ENCODE measurements around the gene LPCAT3.

Gene LPCAT3

DNA sequence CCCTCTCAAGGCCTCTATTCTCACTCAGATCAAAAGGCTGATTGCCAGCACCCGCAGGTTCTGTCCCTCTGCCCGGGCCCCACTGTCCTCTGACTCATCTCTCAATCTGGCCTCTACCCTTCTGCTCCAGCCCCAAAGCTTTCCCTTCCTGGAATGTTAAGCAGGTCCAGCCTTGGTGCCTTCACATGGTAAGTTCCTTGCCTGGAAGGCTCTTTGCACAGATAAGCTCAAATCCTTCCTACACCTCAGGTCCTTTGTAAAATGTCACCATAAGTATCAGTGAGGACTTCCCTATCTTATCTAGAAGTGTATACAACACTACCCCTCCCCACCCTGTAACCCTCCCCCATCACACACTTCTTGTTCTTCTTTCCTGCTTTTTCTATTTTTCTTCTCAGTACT is 22.2 kb downstream of the LPCAT3 start:
- no peak for DNase-seq

DNA sequence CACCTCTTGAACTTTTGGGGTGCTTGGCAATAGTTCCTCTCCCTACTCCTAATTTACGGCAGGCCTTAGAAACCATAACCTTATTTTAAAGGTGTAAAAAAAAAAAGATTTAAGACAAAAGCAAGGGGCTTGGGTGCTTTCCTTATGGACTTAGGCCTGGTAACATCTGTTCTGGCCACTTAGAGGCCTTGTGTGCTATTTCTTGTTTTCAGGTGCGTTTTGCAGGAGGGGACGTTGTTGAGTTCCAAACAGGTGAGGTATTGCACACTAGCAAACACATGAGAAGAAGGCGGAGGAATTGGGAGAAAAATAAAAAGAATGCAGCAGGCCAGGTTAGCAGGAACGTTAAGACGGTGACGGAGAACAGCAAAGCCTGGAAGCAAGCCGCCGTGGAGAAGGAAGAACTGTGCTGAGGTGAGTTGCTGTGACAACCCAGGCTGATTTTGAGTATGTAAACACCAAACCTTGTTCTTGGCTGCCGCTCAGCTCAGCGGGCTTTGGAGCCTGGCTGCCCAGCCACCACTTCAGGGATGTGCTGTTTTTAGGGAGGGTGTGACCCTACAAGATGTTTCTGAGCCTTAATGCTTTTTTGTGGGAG is 30.2 kb downstream of the LPCAT3 start:
- no peak for DNase-seq

DNA sequence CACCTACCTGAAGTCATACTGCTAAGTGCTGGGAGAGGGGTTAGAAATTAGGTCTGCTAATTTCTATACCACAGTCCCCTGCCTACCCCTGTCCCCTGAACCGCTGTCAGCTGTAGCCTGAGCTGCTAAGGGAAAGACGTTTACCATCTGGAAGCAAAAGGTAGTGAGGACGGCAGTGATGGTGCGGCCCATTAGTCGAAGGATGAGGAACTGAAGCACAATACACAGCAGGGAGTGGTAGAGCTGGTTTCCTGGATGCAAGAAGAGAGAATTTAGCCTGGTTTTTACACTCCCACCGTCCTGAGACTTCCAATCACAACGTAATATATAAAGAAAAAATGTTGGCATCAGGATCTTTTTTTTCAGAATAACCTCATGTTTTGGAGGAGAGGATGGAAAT is 35.7 kb downstream of the LPCAT3 start:
- DNase-seq = no peak

DNA sequence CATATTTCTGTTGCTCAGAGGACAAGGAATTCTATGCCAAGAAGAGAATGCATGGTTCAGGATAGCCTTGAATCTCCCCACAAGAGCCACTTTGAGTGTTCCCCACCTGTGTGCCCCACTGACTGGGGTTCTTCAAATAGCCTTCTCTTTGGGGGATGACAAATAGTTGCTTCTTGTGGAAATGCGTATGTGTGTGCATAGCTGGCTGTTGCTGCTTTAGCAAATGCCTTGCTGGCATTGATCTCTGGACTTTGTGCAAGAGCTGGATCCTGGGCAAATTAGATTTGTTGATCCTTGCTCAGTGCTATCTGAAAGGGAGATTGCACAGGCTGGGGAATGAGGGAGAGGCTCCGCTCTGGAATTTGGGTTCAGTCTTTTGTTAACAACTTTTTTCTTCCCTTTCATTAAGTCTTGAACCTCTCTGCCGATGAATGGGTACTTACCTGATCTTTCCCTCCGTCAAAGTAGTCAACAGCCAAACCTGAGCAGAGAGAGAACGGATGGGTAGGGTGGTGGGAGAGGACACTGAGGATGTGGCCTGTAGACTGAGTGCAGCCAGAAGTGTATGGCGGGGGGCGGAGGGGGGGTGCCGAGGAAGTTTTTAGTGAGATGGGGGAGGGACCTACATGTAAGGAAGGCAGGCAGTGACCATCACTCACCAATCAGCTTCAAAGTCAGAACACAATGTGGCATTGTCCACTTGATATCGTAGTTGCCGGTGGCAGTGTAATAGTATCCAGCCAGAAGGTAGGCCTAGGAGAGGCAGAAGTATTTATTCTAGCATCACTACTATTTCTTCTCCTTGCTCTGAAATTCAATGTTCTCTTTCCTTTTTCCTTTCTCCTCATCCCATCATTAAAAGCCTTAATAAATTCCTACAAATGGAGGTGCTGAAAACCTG is 36.9 kb downstream of the LPCAT3 start:
- DNase-seq = no peak

DNA sequence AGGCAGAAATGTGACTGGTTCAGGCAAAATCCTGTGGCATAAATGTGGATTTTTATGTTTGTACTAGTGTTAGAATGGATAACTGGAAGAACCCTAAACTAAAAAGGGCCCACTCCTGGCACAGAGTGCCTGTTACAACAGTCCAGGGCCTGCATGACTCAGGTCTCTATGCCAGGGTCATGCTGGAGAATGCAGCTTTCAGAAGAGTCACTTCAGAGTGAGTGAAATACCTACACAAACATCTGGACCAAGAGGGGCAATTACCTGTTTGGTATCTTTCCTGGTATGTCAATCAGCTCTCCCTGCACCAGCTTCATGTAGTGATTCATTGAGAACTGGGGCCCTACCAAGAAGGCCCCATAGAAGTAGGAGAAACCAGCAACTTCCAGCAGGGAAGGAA is 37.5 kb downstream of the LPCAT3 start:
- no peak for DNase-seq

DNA sequence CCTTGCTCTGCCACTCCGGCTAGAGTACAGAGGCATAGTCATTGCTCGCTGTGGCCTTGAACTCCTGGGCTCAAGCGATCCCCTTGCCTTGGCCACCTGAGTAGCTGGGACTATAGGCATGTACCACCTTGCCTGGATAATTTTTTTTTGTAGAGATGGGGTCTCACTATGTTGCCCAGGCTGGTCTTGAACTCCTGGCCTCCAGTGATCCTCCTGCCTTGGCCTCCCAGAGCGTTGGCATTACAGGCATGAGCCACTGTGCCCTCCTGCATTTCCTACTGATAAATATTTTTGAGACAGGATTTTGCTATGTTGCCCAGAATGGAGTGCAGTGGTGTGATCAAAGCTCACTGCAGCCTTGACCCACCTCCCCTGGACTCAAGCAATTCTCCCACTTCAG is 38.2 kb downstream of the LPCAT3 start:
- DNase-seq = no peak

DNA sequence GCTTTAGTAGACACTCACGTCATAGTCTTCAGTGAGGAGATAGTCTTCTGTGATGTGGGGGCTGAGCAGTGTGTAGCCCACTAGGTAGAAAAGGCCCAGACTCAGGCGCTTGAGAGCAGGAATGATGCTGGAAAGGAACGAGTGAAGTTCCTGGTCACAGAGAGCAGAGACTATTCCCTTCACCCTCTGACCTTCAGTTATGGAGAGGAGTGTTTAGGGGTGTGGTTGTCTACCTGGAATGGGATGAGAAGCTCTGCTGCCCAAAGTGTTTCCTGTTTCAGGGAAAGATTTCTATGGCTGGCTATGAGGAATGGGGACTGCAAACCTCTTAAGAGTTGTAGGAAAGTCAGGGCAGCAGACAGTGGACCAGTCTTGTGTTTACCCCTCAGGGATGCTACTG is 38.8 kb downstream of the LPCAT3 start:
- DNase-seq = no peak

DNA sequence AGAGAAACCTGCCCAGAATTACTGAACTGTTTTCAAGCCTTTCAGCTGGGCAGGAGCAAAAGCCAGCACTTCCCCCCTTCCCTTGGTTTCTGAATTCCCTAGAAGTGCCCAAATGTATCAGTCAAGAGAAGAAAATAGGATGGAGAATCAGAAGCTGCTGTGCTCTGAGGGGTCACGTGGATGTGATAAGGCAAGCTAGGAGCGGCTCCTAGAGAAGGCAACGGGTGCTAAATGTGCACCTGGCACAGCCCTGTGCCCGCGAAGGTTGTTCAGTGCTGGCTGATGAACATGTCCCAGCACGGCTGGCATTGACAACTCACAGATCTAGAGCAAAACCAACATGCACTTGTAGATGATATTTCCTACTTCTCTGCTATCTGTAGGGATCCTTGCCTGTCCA is 39.3 kb downstream of the LPCAT3 start:
- DNase-seq = no peak

DNA sequence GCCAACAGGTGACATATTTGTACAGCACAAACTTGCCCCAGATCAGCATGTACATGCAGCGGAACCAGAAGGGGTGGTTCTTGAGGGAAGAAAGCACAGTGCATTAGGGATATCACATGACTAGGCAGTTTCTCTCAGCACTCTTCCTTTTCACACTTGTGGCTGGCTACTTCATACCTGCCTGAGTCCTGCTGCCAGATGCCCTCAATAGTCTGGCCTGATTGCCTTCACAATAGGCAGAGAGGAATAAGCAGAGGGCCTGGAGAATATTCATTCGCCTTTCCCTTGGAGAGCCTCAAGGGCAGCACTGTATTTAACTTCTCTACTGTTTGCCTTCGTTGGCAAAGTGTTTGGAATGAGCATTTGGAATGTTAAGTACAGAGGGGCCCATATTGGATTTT is 39.7 kb downstream of the LPCAT3 start:
- no peak for DNase-seq

DNA sequence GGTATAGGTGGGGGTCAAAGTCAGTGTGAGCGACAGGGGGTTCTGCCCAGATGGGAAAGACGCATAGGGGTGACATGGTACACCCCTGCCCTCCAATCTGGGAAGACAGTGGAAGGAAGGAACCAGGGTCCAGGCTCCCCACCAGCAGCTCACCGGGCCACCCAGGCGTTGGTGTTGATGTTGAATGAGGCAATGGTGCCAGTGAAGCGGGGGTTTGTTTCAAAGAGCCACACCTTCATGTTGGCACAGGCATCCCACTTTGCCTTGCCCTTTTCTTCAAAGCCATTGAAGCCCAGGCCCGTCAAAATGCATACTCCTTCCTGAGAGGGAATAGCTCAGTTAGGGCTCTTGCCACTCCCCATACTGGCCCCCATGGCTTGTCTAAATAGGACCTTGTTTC is 40.1 kb downstream of the LPCAT3 start:
- DNase-seq = no peak

DNA sequence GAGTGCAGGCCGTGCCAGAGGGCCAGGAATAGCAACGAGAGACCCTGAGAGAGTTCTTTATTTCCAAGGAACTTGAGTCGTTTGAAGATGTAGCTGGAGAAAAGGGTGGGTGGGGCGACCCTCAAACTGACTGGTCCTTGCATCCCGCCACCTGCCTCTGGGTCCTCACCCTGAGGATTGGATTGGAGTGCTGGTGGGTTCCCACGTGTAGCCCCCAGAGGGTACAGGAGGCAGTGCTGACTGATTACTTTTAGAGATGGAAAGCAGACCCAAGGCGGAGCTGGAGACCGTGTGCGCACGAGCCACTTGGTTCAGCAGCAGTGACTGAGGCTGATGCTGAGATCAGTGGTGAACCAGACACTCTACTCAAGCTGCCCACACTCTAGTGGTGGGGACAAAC is 40.6 kb downstream of the LPCAT3 start:
- no peak for DNase-seq

DNA sequence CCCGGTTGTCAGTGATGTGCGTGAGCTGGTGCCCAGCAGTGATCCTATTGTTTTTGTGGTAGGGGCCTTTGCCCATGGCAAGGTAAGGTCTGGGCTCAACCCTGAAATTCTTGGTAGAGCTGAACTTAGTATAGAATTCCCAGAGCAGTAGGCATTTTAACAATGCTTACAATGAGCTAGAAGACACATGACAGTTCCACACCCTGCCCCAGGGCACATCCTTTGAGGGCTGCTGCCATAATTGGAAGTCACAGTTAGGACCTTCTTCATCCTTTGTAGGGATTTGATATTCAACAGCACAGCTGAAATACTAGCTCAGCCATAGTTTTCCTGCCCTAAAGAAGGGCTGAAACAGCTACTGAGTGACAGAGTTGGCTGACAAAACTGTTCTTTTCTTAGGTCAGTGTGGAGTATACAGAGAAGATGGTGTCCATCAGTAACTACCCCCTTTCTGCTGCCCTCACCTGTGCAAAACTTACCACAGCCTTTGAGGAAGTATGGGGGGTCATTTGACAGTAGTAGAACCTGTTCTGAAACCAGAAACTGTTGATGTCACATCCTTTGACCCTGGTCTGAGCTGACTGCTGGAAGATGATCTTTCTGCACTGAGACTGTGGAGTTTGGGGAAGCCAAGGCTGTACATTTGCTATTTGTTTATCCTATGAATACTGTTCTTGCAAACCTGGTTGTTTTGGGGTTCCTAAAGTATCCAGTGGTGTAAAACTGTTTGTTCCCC is 42.8 kb downstream of the LPCAT3 start:
- no peak for DNase-seq

DNA sequence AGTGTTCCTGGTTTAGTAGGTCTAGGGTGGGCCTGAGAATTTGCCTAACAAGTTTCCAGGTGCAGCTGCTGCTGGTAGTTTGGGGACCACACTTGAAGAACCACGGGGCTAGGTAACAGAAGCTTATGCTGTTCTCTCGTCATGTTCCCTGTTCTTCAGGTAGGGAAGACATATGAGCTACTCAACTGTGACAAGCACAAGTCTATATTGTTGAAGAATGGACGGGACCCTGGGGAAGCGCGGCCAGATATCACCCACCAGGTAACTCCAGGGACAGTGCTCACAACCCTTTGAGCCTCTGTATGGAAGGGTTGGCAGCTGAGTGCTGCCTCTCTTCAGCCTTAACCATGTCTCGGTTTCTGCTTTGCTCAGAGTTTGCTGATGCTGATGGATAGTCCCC is 44.1 kb downstream of the LPCAT3 start:
- DNase-seq = no peak

DNA sequence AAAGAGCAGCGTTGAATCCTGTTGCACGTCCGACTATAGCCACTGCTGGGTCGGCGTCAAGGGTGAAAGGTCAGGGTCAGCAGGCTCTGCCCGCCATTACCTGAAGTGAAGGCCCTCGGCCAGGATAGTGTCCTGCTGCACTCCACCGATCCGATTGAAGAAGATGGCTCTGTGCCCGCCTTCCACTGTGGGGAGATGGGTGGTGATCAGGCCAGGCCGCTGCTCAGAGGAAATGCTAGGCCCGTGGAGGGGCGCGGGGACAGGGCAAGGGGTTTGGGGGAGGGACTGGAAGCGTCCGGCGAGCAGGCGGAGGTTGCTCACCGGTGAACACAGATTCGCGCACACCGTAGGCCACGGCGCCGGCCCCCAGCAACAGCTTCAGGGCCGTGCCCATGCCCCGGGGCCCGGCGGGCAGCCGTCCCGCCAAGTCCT is 48.2 kb downstream of the LPCAT3 start:
- no peak for DNase-seq

DNA sequence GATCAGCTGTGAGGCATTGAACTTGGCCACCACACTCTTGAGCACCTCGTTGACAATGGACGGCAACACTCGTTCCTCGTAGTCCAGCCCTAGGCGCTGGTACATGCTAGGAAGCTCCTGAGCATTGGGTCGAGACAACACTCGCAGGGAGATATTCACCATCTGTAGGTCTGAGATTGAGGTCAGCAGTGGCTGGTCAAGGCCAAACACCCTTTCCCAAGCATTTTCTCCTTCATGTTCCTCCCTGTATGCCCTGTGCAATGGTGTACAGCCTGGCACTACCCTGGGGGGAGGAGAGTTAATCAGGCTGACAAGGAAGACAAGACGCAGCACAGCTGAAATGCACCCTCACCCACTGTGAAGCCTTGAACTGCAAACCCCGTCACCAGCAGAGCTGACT is 49.9 kb downstream of the LPCAT3 start:
- no peak for DNase-seq

DNA sequence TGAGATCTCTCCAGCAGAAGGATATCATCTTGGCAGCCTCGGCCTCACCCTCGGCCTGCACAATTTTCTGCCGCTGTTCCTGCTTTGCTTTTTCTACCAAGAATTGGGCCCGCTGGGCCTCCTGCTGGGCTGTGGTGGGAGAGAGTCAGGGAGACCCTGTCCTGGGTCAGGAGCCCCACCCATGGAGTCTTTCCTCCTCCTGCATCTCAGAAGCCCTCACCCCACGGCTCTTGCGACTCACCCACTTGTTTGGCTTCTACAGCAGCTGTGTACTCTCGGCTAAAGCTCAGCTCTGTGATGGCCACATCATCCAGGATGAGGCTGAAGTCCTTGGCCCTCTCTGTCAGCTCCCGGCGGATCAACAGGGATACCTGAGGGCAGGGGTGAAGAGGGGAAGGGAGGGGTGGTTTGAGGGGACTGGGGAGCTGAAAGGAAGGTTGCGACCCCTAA is 50.6 kb downstream of the LPCAT3 start:
- DNase-seq = no peak

DNA sequence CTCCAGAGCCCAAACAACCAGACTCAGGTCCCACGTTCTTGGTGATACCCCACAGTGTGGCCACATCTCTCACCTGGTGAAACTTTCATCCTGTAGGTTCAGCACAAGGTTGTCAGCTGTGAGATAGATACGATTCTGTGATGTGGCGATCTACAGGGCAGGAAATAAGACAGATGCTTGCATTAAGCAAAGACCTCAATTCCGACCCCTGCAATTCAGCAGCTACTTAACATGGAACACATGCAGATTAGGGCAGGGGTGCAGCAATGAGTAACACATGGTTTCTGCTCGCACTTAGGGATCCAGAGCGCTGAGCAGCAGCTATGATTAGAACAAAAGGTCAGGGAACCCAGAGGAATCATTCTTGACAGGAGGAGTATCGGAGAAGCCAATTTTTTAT is 51.9 kb downstream of the LPCAT3 start:
- DNase-seq = no peak

DNA sequence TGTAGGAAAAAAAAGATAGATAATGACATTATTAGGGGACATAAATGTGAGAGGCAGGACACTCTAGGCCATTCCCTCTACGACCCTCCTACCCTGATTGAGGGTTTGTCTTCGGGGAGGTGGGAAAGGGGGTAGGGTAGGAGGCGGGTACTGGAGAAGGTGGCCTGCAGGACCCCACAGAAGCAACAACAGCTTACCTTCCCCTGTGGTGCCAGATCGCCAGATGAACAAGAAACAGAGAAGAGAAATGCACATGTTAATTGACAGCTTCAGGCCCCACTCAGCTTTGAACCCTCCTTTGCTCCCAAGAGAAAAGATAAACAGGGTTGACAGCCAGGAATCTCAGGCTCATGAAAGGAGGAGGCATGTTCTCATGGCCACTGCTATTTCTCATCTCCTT is 52.6 kb downstream of the LPCAT3 start:
- DNase-seq = no peak

DNA sequence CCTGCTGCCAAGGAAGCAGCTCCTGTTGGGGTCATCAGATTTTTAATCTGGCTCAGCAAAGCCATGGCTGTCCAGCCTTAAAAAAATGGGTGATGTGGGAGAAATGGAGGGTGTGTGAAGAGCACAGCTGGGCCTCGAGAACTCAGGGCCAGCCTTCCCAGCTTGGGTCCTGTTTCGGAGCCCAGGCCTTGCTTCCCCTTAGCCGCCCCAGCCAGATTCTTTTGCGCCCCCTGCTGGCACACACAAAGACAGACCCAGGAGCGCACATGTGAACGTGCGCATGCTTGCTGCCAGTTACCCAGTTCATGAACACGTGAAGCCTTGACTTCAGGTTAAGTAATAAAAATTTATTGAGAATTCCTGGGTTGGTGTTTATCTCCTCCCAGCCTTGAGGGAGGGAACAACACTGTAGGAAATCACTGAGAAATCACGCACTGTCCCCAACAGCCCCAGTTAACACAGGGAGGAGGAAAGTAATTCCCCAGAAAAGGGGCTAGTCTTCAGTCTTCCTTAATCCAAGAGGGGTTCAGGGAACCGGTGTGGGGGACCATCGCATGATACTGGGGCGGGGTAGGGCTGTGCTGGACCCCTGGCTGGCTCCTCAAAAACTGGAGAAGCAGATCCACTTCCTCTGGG is 53.1 kb downstream of the LPCAT3 start:
- peak; percentile 93 for DNase-seq

DNA sequence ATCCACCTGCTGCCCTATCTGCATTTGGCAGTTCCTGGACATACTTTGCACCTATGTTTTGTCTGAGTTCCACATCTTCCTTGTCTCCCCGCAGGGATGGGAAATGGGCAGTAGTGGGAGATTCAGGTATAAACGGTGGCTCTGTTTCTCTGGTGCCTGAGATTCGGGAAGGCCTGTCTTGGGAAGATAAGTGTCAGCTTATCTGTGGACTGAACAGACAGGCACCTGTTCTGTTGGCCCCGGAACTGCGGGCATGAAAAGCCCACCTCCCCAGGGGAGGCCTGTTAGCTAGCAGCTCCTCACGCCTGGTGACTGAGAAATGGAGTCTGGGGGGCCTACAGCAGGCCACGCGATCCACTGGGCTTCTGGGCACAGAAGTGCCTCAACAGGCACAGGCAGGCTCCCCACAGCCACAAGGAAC is 53.7 kb downstream of the LPCAT3 start:
- DNase-seq = no peak

DNA sequence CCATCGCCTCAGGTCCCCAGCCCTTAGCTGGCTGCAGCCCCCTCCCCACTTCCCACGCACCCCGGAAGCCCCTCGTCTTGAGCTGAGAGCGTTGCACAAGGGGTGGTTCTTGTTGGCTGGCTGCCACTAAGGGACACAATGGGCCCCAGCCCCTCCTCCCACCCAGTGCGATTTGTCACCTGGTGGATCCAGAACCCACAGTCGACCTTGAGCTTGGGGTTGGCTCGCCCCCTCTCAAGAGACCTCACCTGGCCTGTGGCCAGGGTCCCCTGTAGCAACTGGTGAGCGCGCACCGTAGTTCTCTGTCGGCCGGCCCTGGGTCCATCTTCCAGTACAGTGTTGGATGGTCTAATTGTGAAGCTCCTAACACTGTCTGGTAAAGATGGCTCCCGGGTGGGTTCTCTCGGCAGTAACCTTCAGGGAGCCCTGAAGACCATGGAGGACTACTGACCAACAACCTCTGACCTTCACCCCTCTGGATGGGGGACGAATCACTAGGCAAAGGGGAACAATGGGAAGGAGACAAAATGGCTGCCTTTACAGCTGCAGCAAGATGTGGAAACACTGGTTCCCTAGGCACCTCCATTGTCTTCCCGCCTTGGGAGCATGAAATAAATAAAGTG is 54.4 kb downstream of the LPCAT3 start:
- DNase-seq = no peak

DNA sequence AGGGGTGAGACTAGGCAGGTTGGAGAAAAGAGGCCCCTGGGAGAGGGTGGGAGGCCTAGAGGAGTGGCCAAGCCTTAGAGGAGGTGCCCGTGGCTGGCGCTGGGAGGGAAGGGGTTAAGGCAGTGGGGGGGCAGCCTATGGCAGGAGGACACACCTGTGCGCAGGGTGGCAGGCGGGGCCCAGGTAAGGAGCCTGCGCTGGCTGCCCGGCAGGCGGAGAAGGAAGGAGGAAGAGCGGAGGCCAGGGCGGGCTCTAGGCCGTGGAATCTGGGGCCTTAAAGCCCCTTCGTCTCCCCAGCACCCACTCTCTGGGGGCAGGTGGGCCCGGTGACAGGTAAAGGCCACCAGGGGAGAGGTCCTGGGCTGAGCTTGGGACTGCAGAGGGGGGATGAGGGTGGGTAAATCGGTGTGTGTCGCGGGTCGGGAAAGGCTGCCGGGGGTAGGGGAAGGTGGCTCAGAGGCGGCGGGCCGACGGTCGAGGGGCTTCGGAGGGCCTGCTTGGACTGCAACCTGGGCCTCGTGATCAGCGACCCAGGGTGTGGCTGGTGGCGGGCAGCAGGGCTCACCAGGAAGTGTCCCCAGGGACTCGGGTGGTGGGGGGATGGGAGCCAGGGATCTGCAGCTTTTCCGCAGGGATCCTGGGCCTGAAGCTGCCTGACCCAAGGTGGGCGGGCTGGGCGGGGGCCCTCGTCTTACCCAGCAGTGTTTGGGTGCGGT is 55.1 kb downstream of the LPCAT3 start:
- DNase-seq = no peak
